HCT116 (cell line): Measurements from ENCODE around the gene MAP4K4. TPM values are rescaled to one million over a fixed set of nuclear protein-coding genes. Genes with fewer than 3 reads are reported as not detected.

ENCODE experiments used
- ATAC-seq: fragments of 200-7000 bp; cut with Tn5 transposase; 2 replicates; pipeline ENCODE4 v1.9.1; 2020; ENCODE audit warnings: mild to moderate bottlenecking, moderate library complexity
- BruUV-seq: library from RNA; stranded (reverse); fragments of 400-500 nt; replicated peaks from 2 replicates; lab custom pipeline; 2021; lab: Mats Ljungman, UMichigan
- CTCF ChIA-PET: fragments of 300-600 bp; sonication (Branson Sonifier 250); formaldehyde crosslinking; loops from one replicate; lab custom pipeline; 2021; ENCODE audit warnings: antibody characterized with exemption; lab: Charles Lee
- POLR2A ChIA-PET: fragments of 300-600, 350-600 bp; sonication (Branson Sonifier 250); formaldehyde crosslinking; loops from one replicate; lab custom pipeline; 2021; ENCODE audit warnings: antibody characterized with exemption; lab: Charles Lee
- RAD21 ChIA-PET, 2 experiments: fragments of 300-600 bp; sonication (Branson Sonifier 250); formaldehyde crosslinking; loops; one replicate each; lab custom pipeline; 2023; ENCODE audit warnings: low total read pairs in 2 of 2; ENCODE audit not compliant: uncharacterized antibody in 2 of 2, unreplicated experiment in 2 of 2, low non-redundant PET in 1 of 2; lab: Charles Lee
- DNase-seq: peaks from one replicate; pipeline ENCODE4 v3.0.0-alpha.2; 2010; ENCODE audit warnings: low read depth, low spot score
- H2AFZ ChIP-seq: fragments of 200-600 bp; shearing (Covaris generic), sonication (generic); 2 replicates; pipeline ENCODE4 v1.6.1; 2017; ENCODE audit warnings: low read depth, mixed run types, mixed read lengths, antibody characterized with exemption, low read length; ENCODE audit not compliant: poor library complexity, severe bottlenecking
- H3K27ac ChIP-seq: 2 replicates; pipeline ENCODE4 v1.5.1; 2012; ENCODE audit warnings: low read depth, low read length
- H3K27me3 ChIP-seq: fragments of 200-600 bp; sonication (generic); 2 replicates; pipeline ENCODE4 v1.6.1; 2016; ENCODE audit warnings: mixed run types, low read length, mixed read lengths; ENCODE audit not compliant: insufficient read depth
- H3K36me3 ChIP-seq, 2 experiments: fragments of 200-500 bp in 1 of 2; fragments of 200-600 bp in 1 of 2; sonication (Bioruptor generic) in 1 of 2; sonication (generic) in 1 of 2; 2 replicates each; pipeline versions ENCODE4 v1.5.1 to v1.6.1; 2014 to 2016; ENCODE audit warnings: low read length in 2 of 2, inconsistent platforms in 1 of 2, mixed read lengths in 1 of 2, mixed run types in 1 of 2; ENCODE audit not compliant: insufficient read depth in 2 of 2, control insufficient read depth in 1 of 2
- H3K4me1 ChIP-seq, 2 experiments: fragments of 200-600 bp in 1 of 2; sonication (generic) in 1 of 2; 2 replicates each; pipeline versions ENCODE4 v1.5.1 to v1.6.1; 2012 to 2017; ENCODE audit warnings: low read length in 2 of 2, inconsistent platforms in 1 of 2, mild to moderate bottlenecking in 1 of 2, mixed read lengths in 1 of 2, mixed run types in 1 of 2, moderate library complexity in 1 of 2; ENCODE audit not compliant: insufficient read depth in 2 of 2, control insufficient read depth in 1 of 2
- H3K4me2 ChIP-seq: fragments of 200-600 bp; sonication (generic); 2 replicates; pipeline ENCODE4 v1.6.1; 2017; ENCODE audit warnings: mixed run types, low read length, mixed read lengths
- H3K4me3 ChIP-seq, 2 experiments: fragments of 200-600 bp in 1 of 2; sonication (generic) in 1 of 2; replicated peaks in 1 of 2; 2 replicates each; pipeline ENCODE4 v1.5.1; 2011 to 2016; ENCODE audit warnings: low read length in 2 of 2, control low read depth in 1 of 2, low read depth in 1 of 2, mild to moderate bottlenecking in 1 of 2, mixed read lengths in 1 of 2, mixed run types in 1 of 2
- H3K79me2 ChIP-seq: fragments of 200-600 bp; sonication (generic); 2 replicates; pipeline ENCODE4 v1.6.1; 2017; ENCODE audit warnings: mild to moderate bottlenecking, mixed run types, low read length, moderate library complexity, mixed read lengths; ENCODE audit not compliant: insufficient read depth
- H3K9ac ChIP-seq: fragments of 200-600 bp; sonication (generic); 2 replicates; pipeline ENCODE4 v1.6.1; 2016; ENCODE audit warnings: low read length, mixed read lengths
- H3K9me2 ChIP-seq: fragments of 200-600 bp; sonication (generic), shearing (Covaris generic); 2 replicates; pipeline ENCODE4 v1.6.1; 2017; ENCODE audit warnings: mixed run types, mild to moderate bottlenecking, moderate library complexity; ENCODE audit not compliant: insufficient read depth
- H3K9me3 ChIP-seq, 2 experiments: fragments of 200-500 bp in 1 of 2; fragments of 200-600 bp in 1 of 2; sonication (Bioruptor generic) in 1 of 2; sonication (generic) in 1 of 2; 2 replicates each; pipeline ENCODE4 v1.6.1; 2014 to 2017; ENCODE audit warnings: low read length in 2 of 2, mixed read lengths in 2 of 2, inconsistent platforms in 1 of 2, low read depth in 1 of 2, mild to moderate bottlenecking in 1 of 2, mixed run types in 1 of 2, moderate library complexity in 1 of 2; ENCODE audit not compliant: control insufficient read depth in 1 of 2, insufficient read depth in 1 of 2
- H4K20me1 ChIP-seq: fragments of 200-600 bp; sonication (generic), shearing (Covaris generic); 2 replicates; pipeline ENCODE4 v1.6.1; 2017; ENCODE audit warnings: mixed run types, mild to moderate bottlenecking, moderate library complexity; ENCODE audit not compliant: insufficient read depth
- ELF1 ChIP-seq: IDR thresholded peaks from 2 replicates; pipeline ENCODE4 v1.6.1; 2012; ENCODE audit warnings: low read depth, borderline replicate concordance
- EZH2 ChIP-seq: fragments of 200-600 bp; sonication (generic); IDR thresholded peaks from 2 replicates; pipeline ENCODE4 v1.6.1; 2017; ENCODE audit warnings: antibody characterized with exemption, mixed run types
- EZH2phosphoT487 ChIP-seq: fragments of 200-600 bp; IDR thresholded peaks from 2 replicates; pipeline ENCODE4 v1.6.1; 2018; ENCODE audit warnings: antibody characterized with exemption, borderline replicate concordance
- FOSL1 ChIP-seq: IDR thresholded peaks from 2 replicates; pipeline ENCODE4 v1.6.1; 2012; ENCODE audit warnings: low read depth
- JUND ChIP-seq: IDR thresholded peaks from 2 replicates; pipeline ENCODE4 v1.6.1; 2012
- MAX ChIP-seq: IDR thresholded peaks from 2 replicates; pipeline ENCODE4 v1.6.1; 2012
- POLR2A ChIP-seq: IDR thresholded peaks from 2 replicates; pipeline ENCODE4 v1.7.0; 2011; ENCODE audit warnings: borderline replicate concordance; ENCODE audit not compliant: insufficient read depth, insufficient read length; ENCODE audit errors: extremely low read depth
- POLR2AphosphoS5 ChIP-seq: IDR thresholded peaks from 2 replicates; pipeline ENCODE4 v1.6.1; 2011; ENCODE audit warnings: mild to moderate bottlenecking, low read depth, low read length, moderate library complexity
- RAD21 ChIP-seq: IDR thresholded peaks from 2 replicates; pipeline ENCODE4 v1.6.1; 2012; ENCODE audit warnings: low read depth, mild to moderate bottlenecking
- REST ChIP-seq: IDR thresholded peaks from 2 replicates; pipeline ENCODE4 v1.6.1; 2012; ENCODE audit warnings: low read depth
- SIN3A ChIP-seq: IDR thresholded peaks from 2 replicates; pipeline ENCODE4 v1.6.1; 2012; ENCODE audit warnings: low read depth
- SP1 ChIP-seq: IDR thresholded peaks from 2 replicates; pipeline ENCODE4 v1.6.1; 2012; ENCODE audit warnings: low read depth
- SRF ChIP-seq: IDR thresholded peaks from 2 replicates; pipeline ENCODE4 v1.6.1; 2012; ENCODE audit warnings: low read depth
- TCF7L2 ChIP-seq: IDR thresholded peaks from 2 replicates; pipeline ENCODE4 v1.7.0; 2011; ENCODE audit warnings: borderline replicate concordance, inconsistent platforms; ENCODE audit not compliant: insufficient read depth, insufficient read length; ENCODE audit errors: extremely low read depth
- YY1 ChIP-seq: IDR thresholded peaks from 2 replicates; pipeline ENCODE4 v1.6.1; 2011; ENCODE audit warnings: low read length, low read depth, moderate library complexity, mild to moderate bottlenecking; ENCODE audit not compliant: insufficient replicate concordance; ENCODE audit errors: extremely low read depth
- ZBTB33 ChIP-seq: IDR thresholded peaks from 2 replicates; pipeline ENCODE4 v1.6.1; 2011; ENCODE audit warnings: mild to moderate bottlenecking, low read length, moderate library complexity; ENCODE audit not compliant: insufficient replicate concordance; ENCODE audit errors: extremely low read depth
- ZFX ChIP-seq: fragments of 450-650 bp; IDR thresholded peaks from 2 replicates; pipeline ENCODE4 v1.6.1; 2017
- intact Hi-C: fragments of 100-400 bp; cut with micrococcal nuclease; formaldehyde crosslinking; loops from 2 replicates; pipeline ENCODE4 v1.10.0; 2022
- total RNA-seq: library from RNA; stranded (reverse); gene quantifications from one replicate; pipeline ENCODE4 v1.2.1, GENCODE V29; 2021; ENCODE audit not compliant: unreplicated experiment
- TF ChIP-seq, protein P1 (sequence below), 3 experiments: fragments of 200-600 bp in 1 of 3; sonication (generic) in 1 of 3; IDR thresholded peaks in 2 of 3; conservative IDR thresholded peaks in 1 of 3; 2 replicates each; pipeline ENCODE4 v1.5.1; 2012 to 2017; ENCODE audit warnings: low read depth in 2 of 3, low read length in 2 of 3, antibody characterized with exemption in 1 of 3, borderline replicate concordance in 1 of 3, control low read depth in 1 of 3, mild to moderate bottlenecking in 1 of 3, mixed read lengths in 1 of 3, mixed run types in 1 of 3, moderate library complexity in 1 of 3; ENCODE audit not compliant: insufficient read depth in 1 of 3

Gene MAP4K4
- total RNA-seq, 1 experiment from 2014 or later, result 62.3 TPM

DNA sequence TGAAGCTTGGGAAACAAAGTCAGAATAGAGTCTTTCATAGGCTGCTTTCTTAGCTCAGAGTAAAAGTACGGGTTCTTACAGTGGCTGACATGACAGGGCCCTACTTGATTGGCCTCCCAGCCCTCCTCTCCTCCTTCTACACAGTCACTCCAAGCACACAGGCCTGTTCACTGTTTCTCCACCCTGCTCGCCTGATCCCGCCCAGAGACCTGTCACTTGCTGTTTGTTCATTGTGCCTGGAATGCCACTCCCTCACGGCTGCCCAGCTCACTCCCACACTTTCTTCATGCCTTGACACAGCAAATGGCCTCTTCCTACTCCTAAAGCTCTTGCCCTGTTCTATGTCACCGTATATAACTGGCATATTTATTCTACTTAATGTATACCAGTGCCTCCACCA is 104.8 kb downstream of the MAP4K4 start:
- H3K36me3 ChIP-seq, result no peaks in the 10 kb centered on the region
- no peak overlapping the region for H2AFZ ChIP-seq
- DNase-seq (no peak), ATAC-seq (peak; percentile 41)
- H3K27me3 ChIP-seq, result no peaks in the 10 kb centered on the region
- H4K20me1 ChIP-seq, result no peaks in the 10 kb centered on the region
- TF ChIP-seq POLR2AphosphoS5, result no peak
- TF ChIP-seq SIN3A, result no peak
- no peak for TF ChIP-seq POLR2A
- no peak for TF ChIP-seq TCF7L2
- TF ChIP-seq EZH2, result no peak
- TF ChIP-seq YY1, result no peak
- TF ChIP-seq FOSL1, result no peak
- no peak for TF ChIP-seq REST
- no peak for TF ChIP-seq ZFX
- no peak for TF ChIP-seq RAD21
- no peak for TF ChIP-seq ZBTB33
- TF ChIP-seq JUND, result no peak
- TF ChIP-seq SP1, result no peak
- no peak for TF ChIP-seq ELF1
- TF ChIP-seq EZH2phosphoT487, result no peak
- no peak for TF ChIP-seq SRF
- TF ChIP-seq, protein P1, sequence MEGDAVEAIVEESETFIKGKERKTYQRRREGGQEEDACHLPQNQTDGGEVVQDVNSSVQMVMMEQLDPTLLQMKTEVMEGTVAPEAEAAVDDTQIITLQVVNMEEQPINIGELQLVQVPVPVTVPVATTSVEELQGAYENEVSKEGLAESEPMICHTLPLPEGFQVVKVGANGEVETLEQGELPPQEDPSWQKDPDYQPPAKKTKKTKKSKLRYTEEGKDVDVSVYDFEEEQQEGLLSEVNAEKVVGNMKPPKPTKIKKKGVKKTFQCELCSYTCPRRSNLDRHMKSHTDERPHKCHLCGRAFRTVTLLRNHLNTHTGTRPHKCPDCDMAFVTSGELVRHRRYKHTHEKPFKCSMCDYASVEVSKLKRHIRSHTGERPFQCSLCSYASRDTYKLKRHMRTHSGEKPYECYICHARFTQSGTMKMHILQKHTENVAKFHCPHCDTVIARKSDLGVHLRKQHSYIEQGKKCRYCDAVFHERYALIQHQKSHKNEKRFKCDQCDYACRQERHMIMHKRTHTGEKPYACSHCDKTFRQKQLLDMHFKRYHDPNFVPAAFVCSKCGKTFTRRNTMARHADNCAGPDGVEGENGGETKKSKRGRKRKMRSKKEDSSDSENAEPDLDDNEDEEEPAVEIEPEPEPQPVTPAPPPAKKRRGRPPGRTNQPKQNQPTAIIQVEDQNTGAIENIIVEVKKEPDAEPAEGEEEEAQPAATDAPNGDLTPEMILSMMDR (IDR thresholded peaks at IDR 0.05 in 2 of 3, conservative IDR thresholded peaks at IDR 0.05 in 1 of 3; ENCODE audit: borderline replicate concordance in 1 of 3, insufficient read depth in 1 of 3, low read depth in 2 of 3, low read length in 2 of 3), result no peak
- no peak for TF ChIP-seq MAX
- intact Hi-C loops, result no loop called here
- RAD21 ChIA-PET, result no interaction called here
- H3K9ac ChIP-seq, result no peak overlapping the region
- BruUV-seq, result no TSS peak
- no peak overlapping the region for H3K27ac ChIP-seq
- no peaks in the 10 kb centered on the region for H3K9me3 ChIP-seq
- POLR2A ChIA-PET, result no interaction called here
- peaks cover 49% of the 10 kb centered on the region for H3K79me2 ChIP-seq
- H3K4me2 ChIP-seq, result no peak overlapping the region
- CTCF ChIA-PET, result no interaction called here
- no peaks in the 10 kb centered on the region for H3K9me2 ChIP-seq
- H3K4me3 ChIP-seq, result no peak overlapping the region
- H3K4me1 ChIP-seq, result peaks cover 9 to 41% of the 10 kb centered on the region in 2 experiments; a peak in 3 of 4 replicates
